ENCODE data around the gene PNMA8C.

GRCh38 chr19:46470376-46470775 is 41.6 kb upstream of the PNMA8C start:
- TF ChIP-seq CTCF (IDR thresholded peaks at IDR 0.05; ENCODE audit: borderline replicate concordance, extremely low read depth, low read length, poor library complexity, severe bottlenecking), result no peak
- TF ChIP-seq EZH2 (IDR thresholded peaks at IDR 0.05; ENCODE audit: borderline replicate concordance, low read depth, low read length, severe bottlenecking), result no peak

All from DND-41 (cell line).